Testis (tissue), 3 donors: ENCODE data around the gene PI4KA. TPM values are rescaled to one million over a fixed set of nuclear protein-coding genes. Genes with fewer than 3 reads are reported as not detected.
"Not testable (repeated sequence)": the region's sequence is repeated elsewhere in the genome, so short reads cannot be mapped to it uniquely, and the experiment has no call there.

Experiments used
- DNase-seq: peaks from one replicate; pipeline ENCODE4 v3.0.0-alpha.2; 2019
- H3K27ac ChIP-seq, 2 donors: fragments of 200-600 bp; sonication (generic); one replicate each; pipeline ENCODE4 v1.5.1; 2019
- H3K27me3 ChIP-seq: fragments of 200-600 bp; sonication (generic); one replicate; pipeline ENCODE4 v1.5.1; 2019
- H3K36me3 ChIP-seq: fragments of 200-600 bp; sonication (generic); one replicate; pipeline ENCODE4 v1.5.1; 2017; ENCODE audit warnings: low read depth; ENCODE audit errors: missing control alignments
- H3K4me1 ChIP-seq: fragments of 200-600 bp; sonication (generic); one replicate; pipeline ENCODE4 v1.5.1; 2019
- H3K4me3 ChIP-seq, 2 donors: fragments of 200-600 bp; sonication (generic); one replicate each; pipeline ENCODE4 v1.5.1; 2017 to 2019
- H3K9me3 ChIP-seq: fragments of 200-600 bp; sonication (generic); one replicate; pipeline ENCODE4 v1.5.1; 2017
- POLR2A ChIP-seq: fragments of 450-650 bp; IDR thresholded peaks from one replicate; pipeline ENCODE4 v1.6.1; 2017; ENCODE audit warnings: antibody characterized with exemption, mild to moderate bottlenecking, moderate library complexity
- WGBS, 2 donors: methylation state at CpG; one replicate each; pipeline ENCODE4 v1.1.5; 2018; 5-methylcytosine and 5-hydroxymethylcytosine counted together
- intact Hi-C: fragments of 100-400 bp; cut with DNase I; formaldehyde crosslinking; loops from one replicate; pipeline ENCODE4 v1.15.1; 2023; ENCODE audit warnings: low total_unique reads
- polyA plus RNA-seq: library from polyadenylated mRNA; stranded (reverse); fragments of 350-450 nt; fragmentation: Illumina TruSeq; extraction: RNeasy Lipid Tissue Mini Kit (QIAGEN cat#74804); gene quantifications from one replicate; pipeline ENCODE4 v1.2.3, GENCODE V29; 2014; ENCODE audit warnings: low read depth, low replicate concordance; ENCODE audit not compliant: insufficient read depth
- total RNA-seq, 2 donors: library from RNA; depleted of rRNA; stranded (reverse); fragments of >200 nt; gene quantifications; one replicate each; pipeline ENCODE4 v1.2.3, GENCODE V29; 2016
- TF ChIP-seq, protein P1 (sequence below), 3 experiments: fragments of 450-650 bp in 2 of 3; fragments of 200-600 bp in 1 of 3; sonication (generic) in 1 of 3; IDR thresholded peaks; one replicate each; pipeline ENCODE4 v1.5.1; 2016 to 2019; ENCODE audit warnings: antibody characterized with exemption in 3 of 3, mild to moderate bottlenecking in 2 of 3, moderate library complexity in 1 of 3

The PI4KA gene
- total and polyA plus RNA-seq, 3 donors from 2014 or later: 124 to 196 (median 140) TPM

DNA sequence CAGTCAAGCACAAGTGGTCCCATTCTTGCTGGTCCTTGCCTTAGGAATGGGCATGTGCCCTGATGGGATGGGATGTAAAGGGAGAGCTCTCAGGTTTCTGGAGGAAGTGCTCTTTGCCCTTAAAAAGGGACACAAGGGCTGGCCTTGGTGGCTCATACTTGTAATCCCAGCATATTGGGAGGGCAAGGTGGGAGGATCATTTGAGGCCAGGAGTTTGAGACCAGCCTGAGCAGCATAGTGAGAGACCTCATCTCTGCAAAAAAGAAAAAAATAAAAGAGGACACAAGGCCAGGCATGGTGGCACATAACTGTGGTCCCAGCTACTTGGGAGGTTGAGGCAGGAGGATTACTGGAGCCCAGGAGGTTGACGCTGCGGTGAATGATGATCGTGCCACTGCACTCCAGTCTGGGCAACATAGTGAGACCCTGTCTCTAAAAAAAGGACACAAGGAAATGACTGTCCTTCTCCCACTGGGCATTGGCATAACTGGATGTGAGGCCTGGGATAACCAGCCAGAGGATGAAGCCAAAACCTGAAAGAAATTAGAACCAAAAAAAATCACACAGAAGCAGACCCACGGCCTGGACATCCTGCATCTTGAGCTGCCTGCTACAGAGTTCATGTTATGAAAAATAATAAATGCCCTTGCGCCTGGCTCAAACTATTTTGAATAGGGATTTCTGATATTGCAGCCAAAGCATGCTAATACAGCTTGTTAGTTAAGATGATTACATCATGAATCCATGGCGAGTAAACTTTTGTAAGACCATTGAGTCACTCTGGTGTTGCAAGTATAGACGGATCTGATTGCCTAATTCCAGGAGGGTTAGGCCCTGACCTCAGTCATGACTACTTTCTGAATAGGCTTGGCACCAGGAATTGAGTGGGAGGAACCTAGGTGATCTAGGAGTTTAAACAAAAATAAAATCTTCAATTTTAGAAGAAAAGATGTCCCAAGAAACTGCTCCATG, 45.7 kb upstream of the PI4KA start:
- H3K36me3 ChIP-seq: no peaks in the 10 kb centered on the region
- intact Hi-C loops: no loop called here
- no peak overlapping the region for H3K4me3 ChIP-seq
- WGBS, 2 donors: 85 to 87% methylated on average over 7 of the region's 7 CpGs
- TF ChIP-seq, protein P1, sequence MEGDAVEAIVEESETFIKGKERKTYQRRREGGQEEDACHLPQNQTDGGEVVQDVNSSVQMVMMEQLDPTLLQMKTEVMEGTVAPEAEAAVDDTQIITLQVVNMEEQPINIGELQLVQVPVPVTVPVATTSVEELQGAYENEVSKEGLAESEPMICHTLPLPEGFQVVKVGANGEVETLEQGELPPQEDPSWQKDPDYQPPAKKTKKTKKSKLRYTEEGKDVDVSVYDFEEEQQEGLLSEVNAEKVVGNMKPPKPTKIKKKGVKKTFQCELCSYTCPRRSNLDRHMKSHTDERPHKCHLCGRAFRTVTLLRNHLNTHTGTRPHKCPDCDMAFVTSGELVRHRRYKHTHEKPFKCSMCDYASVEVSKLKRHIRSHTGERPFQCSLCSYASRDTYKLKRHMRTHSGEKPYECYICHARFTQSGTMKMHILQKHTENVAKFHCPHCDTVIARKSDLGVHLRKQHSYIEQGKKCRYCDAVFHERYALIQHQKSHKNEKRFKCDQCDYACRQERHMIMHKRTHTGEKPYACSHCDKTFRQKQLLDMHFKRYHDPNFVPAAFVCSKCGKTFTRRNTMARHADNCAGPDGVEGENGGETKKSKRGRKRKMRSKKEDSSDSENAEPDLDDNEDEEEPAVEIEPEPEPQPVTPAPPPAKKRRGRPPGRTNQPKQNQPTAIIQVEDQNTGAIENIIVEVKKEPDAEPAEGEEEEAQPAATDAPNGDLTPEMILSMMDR (IDR thresholded peaks at IDR 0.05): no peak
- TF ChIP-seq POLR2A: no peak
- H3K27ac ChIP-seq: no peak overlapping the region
- H3K4me1 ChIP-seq: no peaks in the 10 kb centered on the region
- DNase-seq: no peak
- H3K9me3 ChIP-seq: no peaks in the 10 kb centered on the region
- no peaks in the 10 kb centered on the region for H3K27me3 ChIP-seq

DNA sequence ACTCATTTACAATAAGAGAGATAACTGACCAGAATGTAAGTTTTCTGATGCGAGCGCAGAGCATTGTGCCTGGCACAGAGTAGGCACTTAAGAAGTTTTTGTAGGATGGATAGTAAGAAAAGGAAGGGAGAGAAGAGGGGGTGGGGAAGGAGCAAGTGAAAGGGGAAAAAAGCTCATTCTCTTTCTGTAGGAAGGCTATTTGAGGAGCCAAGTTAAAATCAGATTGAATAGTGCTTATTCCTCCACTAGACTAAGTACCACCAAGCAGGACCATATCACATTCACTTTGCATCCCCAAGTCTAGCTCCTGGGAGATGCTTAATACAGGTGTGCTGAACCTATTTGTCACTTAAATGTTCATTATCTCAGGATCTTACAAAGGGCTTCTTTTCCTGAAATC, 44.5 kb upstream of the PI4KA start:
- WGBS, 2 donors: 97 to 100% methylated on average over 2 of the region's 2 CpGs
- TF ChIP-seq POLR2A: no peak
- TF ChIP-seq, protein P1 (IDR thresholded peaks at IDR 0.05): no peak
- Histone ChIP-seq H3K4me3 (no peak overlapping the region), H3K27me3 (no peaks in the 10 kb centered on the region), H3K4me1 (no peaks in the 10 kb centered on the region), H3K27ac (no peak overlapping the region), H3K36me3 (no peaks in the 10 kb centered on the region), H3K9me3 (no peaks in the 10 kb centered on the region)
- intact Hi-C loops: no loop called here
- no peak for DNase-seq

DNA sequence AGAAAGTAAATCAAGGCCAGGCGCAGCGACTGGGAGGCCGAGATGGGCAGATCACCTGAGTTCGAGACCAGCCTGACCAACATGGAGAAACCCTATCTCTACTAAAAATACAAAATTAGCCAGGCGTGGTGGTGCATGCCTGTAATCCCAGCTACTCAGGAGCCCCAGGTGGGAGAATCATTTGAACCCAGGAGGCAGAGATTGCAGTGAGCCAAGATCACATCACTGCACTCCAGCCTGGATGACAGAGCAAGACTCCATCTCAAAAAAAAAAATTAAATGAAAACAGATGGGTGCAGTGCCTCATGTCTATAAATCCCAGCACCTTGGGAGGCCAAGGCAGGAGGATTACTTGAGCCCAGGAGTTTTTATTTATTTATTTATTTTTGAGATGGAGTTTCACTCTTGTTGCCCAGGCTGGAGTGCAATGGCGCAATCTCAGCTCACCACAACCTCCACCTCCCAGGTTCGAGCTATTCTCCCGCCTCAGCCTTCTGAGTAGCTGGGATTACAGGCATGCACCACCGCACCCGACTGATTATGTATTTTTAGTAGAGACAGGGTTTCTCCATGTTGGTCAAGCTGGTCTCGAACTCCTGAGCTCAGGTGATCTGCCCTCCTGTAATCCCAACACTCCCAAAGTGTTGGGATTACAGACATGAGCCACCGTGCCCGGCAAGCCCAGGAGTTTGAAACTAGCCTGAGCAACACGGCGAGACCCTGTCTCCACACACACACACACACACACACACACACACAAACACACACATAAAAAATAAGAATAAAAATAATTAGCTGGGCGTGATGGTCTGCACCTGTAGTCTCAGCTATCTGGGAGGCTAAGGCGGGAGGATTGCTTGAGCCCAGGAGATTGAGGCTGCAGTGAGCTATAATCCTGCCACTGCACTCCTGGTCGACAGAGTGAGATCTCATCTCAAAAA, 42.8 kb upstream of the PI4KA start:
- intact Hi-C loops: not testable (repeated sequence)
- 92 to 94% methylated on average over 16 to 18 of the region's 18 CpGs for WGBS, 2 donors

DNA sequence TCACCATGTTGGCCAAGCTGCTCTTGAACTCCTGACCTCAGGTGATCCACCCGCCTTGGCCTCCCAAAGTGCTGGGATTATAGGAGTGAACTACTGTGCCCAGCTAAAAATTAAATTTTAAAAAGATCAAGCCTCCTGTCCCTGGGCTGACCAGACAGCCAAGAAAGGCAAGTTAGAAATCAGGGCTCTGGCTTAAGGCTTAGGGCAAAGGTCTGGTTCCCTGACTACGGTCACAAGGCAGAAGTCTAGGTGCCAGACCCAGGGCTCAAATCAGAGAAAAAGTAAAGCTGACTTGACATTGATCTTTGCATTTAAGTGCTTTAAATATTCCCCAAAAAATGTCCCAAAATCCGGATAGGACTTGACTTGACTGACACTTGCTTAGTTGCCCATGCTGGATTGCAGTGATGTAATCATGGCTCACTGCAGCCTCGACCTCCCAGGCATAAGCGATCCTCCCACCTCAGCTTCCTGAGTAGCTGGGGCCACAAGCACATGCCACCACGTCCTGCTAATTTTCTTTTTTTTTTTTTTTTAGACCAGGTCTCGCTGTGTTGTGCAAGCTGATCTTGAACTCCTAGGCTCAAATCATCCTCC, 41.3 kb upstream of the PI4KA start:
- Histone ChIP-seq H3K4me1 (no peaks in the 10 kb centered on the region), H3K27me3 (no peaks in the 10 kb centered on the region), H3K27ac (no peak overlapping the region), H3K4me3 (no peak overlapping the region), H3K36me3 (no peaks in the 10 kb centered on the region), H3K9me3 (no peaks in the 10 kb centered on the region)
- 74 to 83% methylated on average over 7 of the region's 7 CpGs for WGBS, 2 donors
- TF ChIP-seq, protein P1 (IDR thresholded peaks at IDR 0.05): no peak
- TF ChIP-seq POLR2A: no peak
- no peak for DNase-seq
- intact Hi-C loops: no loop called here

More for the DNA sequence above, 42.8 kb upstream of the PI4KA start:
- H3K4me1 ChIP-seq, H3K36me3 ChIP-seq, H3K4me3 ChIP-seq, H3K27ac ChIP-seq, H3K27me3 ChIP-seq, H3K9me3 ChIP-seq, DNase-seq: not testable (repeated sequence)

DNA sequence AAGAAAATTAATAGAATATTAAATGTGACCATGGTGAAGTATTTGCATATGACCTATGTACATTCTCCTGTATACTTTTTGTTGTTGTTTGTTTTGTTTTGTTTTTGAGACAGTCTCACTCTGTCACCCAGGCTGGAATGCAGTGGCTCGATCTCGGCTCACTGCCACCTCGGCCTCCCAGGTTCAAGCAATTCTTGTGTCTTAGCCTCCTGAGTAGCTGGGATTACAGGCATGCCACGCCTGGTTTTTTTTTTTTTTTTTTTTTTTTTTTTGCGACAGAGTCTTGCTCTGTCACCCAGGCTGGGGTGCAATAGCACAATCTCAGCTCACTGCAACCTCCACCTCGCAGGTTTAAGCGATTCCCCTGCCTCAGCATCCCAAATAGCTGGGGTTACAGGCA, 39.1 kb upstream of the PI4KA start:
- H3K4me3 ChIP-seq, DNase-seq, H3K27me3 ChIP-seq, H3K27ac ChIP-seq, H3K9me3 ChIP-seq, H3K4me1 ChIP-seq, intact Hi-C loops, H3K36me3 ChIP-seq: not testable (repeated sequence)
- 91 to 97% methylated on average over 6 to 7 of the region's 7 CpGs for WGBS, 2 donors
